WTC11 (cell line): ENCODE measurements around the gene TMTC1.

Source experiments
- CTCF ChIP-seq: fragments of 200-600 bp; IDR thresholded peaks from 2 replicates; pipeline ENCODE4 v1.8.0; 2022; ENCODE audit warnings: antibody characterized with exemption
- E2F1 ChIP-seq: sonication (generic); formaldehyde crosslinking; IDR thresholded peaks from 2 replicates; pipeline ENCODE4 v1.8.0; 2022; ENCODE audit warnings: mild to moderate bottlenecking, missing genetic modification reagents
- ELF4 ChIP-seq: sonication (generic); formaldehyde crosslinking; IDR thresholded peaks from 2 replicates; pipeline ENCODE4 v1.8.1; 2022; ENCODE audit warnings: low read depth, mild to moderate bottlenecking, moderate library complexity, missing genetic modification reagents
- JUN ChIP-seq: sonication (generic); formaldehyde crosslinking; IDR thresholded peaks from 2 replicates; pipeline ENCODE4 v1.8.0; 2023; ENCODE audit warnings: mild to moderate bottlenecking, missing genetic modification reagents
- KAT7 ChIP-seq: sonication (generic); formaldehyde crosslinking; IDR thresholded peaks from 2 replicates; pipeline ENCODE4 v1.8.1; 2023; ENCODE audit warnings: missing genetic modification reagents, mild to moderate bottlenecking, borderline replicate concordance
- NR2C2 ChIP-seq: sonication (generic); formaldehyde crosslinking; IDR thresholded peaks from 2 replicates; pipeline ENCODE4 v1.8.0; 2022; ENCODE audit warnings: mild to moderate bottlenecking, missing genetic modification reagents
- SMAD3 ChIP-seq: sonication (generic); formaldehyde crosslinking; IDR thresholded peaks from 2 replicates; pipeline ENCODE4 v1.8.0; 2022; ENCODE audit warnings: missing genetic modification reagents, mild to moderate bottlenecking, borderline replicate concordance
- USF2 ChIP-seq: sonication (generic); formaldehyde crosslinking; IDR thresholded peaks from 2 replicates; pipeline ENCODE4 v1.8.1; 2023; ENCODE audit warnings: mild to moderate bottlenecking, missing genetic modification reagents, moderate library complexity
- ZSCAN18 ChIP-seq: fragments of 250-450 bp; sonication (Bioruptor Pico); IDR thresholded peaks from 2 replicates; pipeline ENCODE4 v2.1.2; 2022; ENCODE audit warnings: mild to moderate bottlenecking, moderate library complexity

- TF ChIP-seq JUN (no peak), NR2C2 (CRISPR knock-in tag) (no peak), ELF4 (CRISPR knock-in tag) (no peak), CTCF (no peak), KAT7 (CRISPR knock-in tag) (no peak), SMAD3 (CRISPR knock-in tag) (no peak), ZSCAN18 (CRISPR knock-in tag) (no peak), USF2 (CRISPR knock-in tag) (no peak), E2F1 (no peak)
Observed at GRCh38 chr12:29719381-29719780, 64.4 kb downstream of the TMTC1 start.
